Measurements from ENCODE around the gene ERICH2. TPM values are rescaled to one million over a fixed set of nuclear protein-coding genes. Genes with fewer than 3 reads are reported as not detected.

The ERICH2 gene
- total and polyA plus RNA-seq, 2 donors (not counting 3 experiments of a cell fraction or from before 2014, with no cell fraction given): not detected

- ChIA-PET POLR2A (no interaction called here), CTCF (no interaction called here)
- Histone ChIP-seq H3K4me2 (ENCODE audit: insufficient read depth, low read length) (no peak overlapping the region), H2AFZ (ENCODE audit: low read depth, low read length) (no peak overlapping the region), H4K20me1 (replicated peaks; ENCODE audit: control insufficient read depth, extremely low read depth, insufficient read depth, low read length) (no peaks in the 10 kb centered on the region), H3K9ac (replicated peaks; ENCODE audit: extremely low read depth, insufficient read depth, low read length) (no peak overlapping the region), H3K4me1 (ENCODE audit: control insufficient read depth, extremely low read depth, insufficient read depth, low read length) (peaks cover under 1% of the 10 kb centered on the region), H3K9me3 (replicated peaks; ENCODE audit: control insufficient read depth, insufficient read depth, low read length) (no peaks in the 10 kb centered on the region), H3K27ac (ENCODE audit: insufficient read depth, low read depth, low read length) (no peak overlapping the region), H3K9me1 (replicated peaks; ENCODE audit: control insufficient read depth, extremely low read depth, insufficient read depth, low read length) (no peaks in the 10 kb centered on the region), H3K27me3 (ENCODE audit: control insufficient read depth in 2 of 2, insufficient read depth in 2 of 2, low read length in 2 of 2) (peaks cover 0 to 11% of the 10 kb centered on the region in 2 experiments), H3K79me2 (ENCODE audit: control insufficient read depth, insufficient read depth, low read length) (no peaks in the 10 kb centered on the region), H3K4me3 (replicated peaks in 1 of 3; ENCODE audit: insufficient read depth in 1 of 3, low read depth in 1 of 3, low read length in 3 of 3) (no peak overlapping the region), H3K36me3 (ENCODE audit: control insufficient read depth in 2 of 2, extremely low read depth in 1 of 2, insufficient read depth in 2 of 2, low read length in 2 of 2) (no peaks in the 10 kb centered on the region)
- dilution Hi-C loops (cut with MboI; ENCODE audit: extremely low pct_ligation_motif_present, low sequenced_read_pairs): no loop called here
- no TSS peak for BruUV-seq (replicated peaks)
- no peak for TF ChIP-seq JUN (IDR thresholded peaks at IDR 0.05; ENCODE audit: borderline replicate concordance, insufficient read depth, insufficient read length, low read depth)
- TF ChIP-seq MAX (IDR thresholded peaks at IDR 0.05; ENCODE audit: insufficient read depth, insufficient read length): no peak
- TF ChIP-seq, protein P1, sequence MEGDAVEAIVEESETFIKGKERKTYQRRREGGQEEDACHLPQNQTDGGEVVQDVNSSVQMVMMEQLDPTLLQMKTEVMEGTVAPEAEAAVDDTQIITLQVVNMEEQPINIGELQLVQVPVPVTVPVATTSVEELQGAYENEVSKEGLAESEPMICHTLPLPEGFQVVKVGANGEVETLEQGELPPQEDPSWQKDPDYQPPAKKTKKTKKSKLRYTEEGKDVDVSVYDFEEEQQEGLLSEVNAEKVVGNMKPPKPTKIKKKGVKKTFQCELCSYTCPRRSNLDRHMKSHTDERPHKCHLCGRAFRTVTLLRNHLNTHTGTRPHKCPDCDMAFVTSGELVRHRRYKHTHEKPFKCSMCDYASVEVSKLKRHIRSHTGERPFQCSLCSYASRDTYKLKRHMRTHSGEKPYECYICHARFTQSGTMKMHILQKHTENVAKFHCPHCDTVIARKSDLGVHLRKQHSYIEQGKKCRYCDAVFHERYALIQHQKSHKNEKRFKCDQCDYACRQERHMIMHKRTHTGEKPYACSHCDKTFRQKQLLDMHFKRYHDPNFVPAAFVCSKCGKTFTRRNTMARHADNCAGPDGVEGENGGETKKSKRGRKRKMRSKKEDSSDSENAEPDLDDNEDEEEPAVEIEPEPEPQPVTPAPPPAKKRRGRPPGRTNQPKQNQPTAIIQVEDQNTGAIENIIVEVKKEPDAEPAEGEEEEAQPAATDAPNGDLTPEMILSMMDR (IDR thresholded peaks at IDR 0.05; ENCODE audit: extremely low read depth in 1 of 2, insufficient read depth in 1 of 2, low read depth in 1 of 2, low read length in 2 of 2): no peak
- no peak for TF ChIP-seq MYC (IDR thresholded peaks at IDR 0.05; ENCODE audit: low read depth, low read length)
- TF ChIP-seq POLR2A (IDR thresholded peaks at IDR 0.05; ENCODE audit: low read depth, low read length): no peak
- no peak for TF ChIP-seq POLR2AphosphoS5 (IDR thresholded peaks at IDR 0.05; ENCODE audit: insufficient read depth, low read depth, low read length)
- no peak for TF ChIP-seq GATA2 (IDR thresholded peaks at IDR 0.05; ENCODE audit: insufficient read depth, insufficient read length, low read depth, low read length)
- no peak for TF ChIP-seq FOS (IDR thresholded peaks at IDR 0.05; ENCODE audit: borderline replicate concordance, insufficient read depth, low read length)
- TF ChIP-seq EZH2 (IDR thresholded peaks at IDR 0.05; ENCODE audit: borderline replicate concordance, low read depth, low read length, severe bottlenecking): no peak
- FAIRE-seq (no peak), DNase-seq (ENCODE audit: low read depth, low spot score) (no peak)
- intact Hi-C loops (cut with micrococcal nuclease): no loop called here
These were observed 5.3 kb upstream of the ERICH2 start for GRCh38 chr2:170764880-170765261.
